Gastrocnemius medialis (tissue), 4 donors: ENCODE results near the gene CPHXL. TPM values are rescaled to one million over a fixed set of nuclear protein-coding genes. Genes with fewer than 3 reads are reported as not detected.

Source experiments
- ATAC-seq, 2 donors: fragments of 150-250 bp; one replicate each; pipeline ENCODE4 v1.9.1; 2016
- DNase-seq, 2 donors: peaks; one replicate each; pipeline ENCODE4 v3.0.0-alpha.2; 2019
- H3K27ac ChIP-seq, 4 donors: fragments of 200-600 bp; sonication (generic); 1 replicate in 1 of 4; 2 replicates in 3 of 4; pipeline ENCODE4 v1.5.1; 2016 to 2018; ENCODE audit warnings: mild to moderate bottlenecking in 2 of 4, moderate library complexity in 1 of 4
- H3K27me3 ChIP-seq, 3 donors: fragments of 200-600 bp; sonication (generic) in 2 of 3; 1 replicate in 1 of 3; 2 replicates in 2 of 3; pipeline versions ENCODE4 v1.5.1 to v1.6.0; 2016 to 2019; ENCODE audit warnings: mild to moderate bottlenecking in 1 of 3, moderate library complexity in 1 of 3
- H3K36me3 ChIP-seq, 2 donors: fragments of 200-600 bp; sonication (generic) in 1 of 2; one replicate each; pipeline ENCODE4 v1.5.1; 2017 to 2018
- H3K4me1 ChIP-seq, 2 donors: fragments of 200-600 bp; sonication (generic) in 1 of 2; one replicate each; pipeline ENCODE4 v1.5.1; 2016 to 2017; ENCODE audit warnings: mild to moderate bottlenecking in 2 of 2
- H3K4me3 ChIP-seq, 4 donors: fragments of 200-600 bp; sonication (generic) in 3 of 4; 1 replicate in 1 of 4; 2 replicates in 3 of 4; pipeline ENCODE4 v1.5.1; 2016 to 2019; ENCODE audit warnings: mild to moderate bottlenecking in 2 of 4
- H3K9me3 ChIP-seq, 3 donors: fragments of 200-600 bp; sonication (generic) in 2 of 3; 1 replicate in 1 of 3; 2 replicates in 2 of 3; pipeline ENCODE4 v1.5.1; 2016 to 2019
- CTCF ChIP-seq, 5 experiments: fragments of 450-650 bp in 3 of 5; fragments of 200-600 bp in 2 of 5; sonication (generic) in 2 of 5; IDR thresholded peaks in 4 of 5; conservative IDR thresholded peaks in 1 of 5; 1 replicate in 4 of 5; 2 replicates in 1 of 5; pipeline ENCODE4 v1.5.1; 2016 to 2019; ENCODE audit warnings: antibody characterized with exemption in 5 of 5, mild to moderate bottlenecking in 3 of 5, moderate library complexity in 3 of 5
- POLR2A ChIP-seq, 2 donors: fragments of 450-650 bp; IDR thresholded peaks; one replicate each; pipeline ENCODE4 v1.6.1; 2017; ENCODE audit warnings: antibody characterized with exemption in 2 of 2, mild to moderate bottlenecking in 2 of 2, moderate library complexity in 2 of 2
- in situ Hi-C, 4 donors: fragments of 200-750 bp; cut with MboI; loops; one replicate each; pipeline versions ENCODE4 v1.15.0 to v1.8.0; 2017; ENCODE audit warnings: low sequenced_read_pairs in 4 of 4
- intact Hi-C: fragments of 100-400 bp; cut with DNase I; formaldehyde crosslinking; loops from one replicate; pipeline ENCODE4 v1.15.1; 2023; ENCODE audit warnings: low total_unique reads
- total RNA-seq, 4 donors: library from RNA; depleted of rRNA; stranded (reverse); fragments of >200 nt; gene quantifications; one replicate each; pipeline versions ENCODE4 v1.1.0 to v1.2.3, GENCODE V29; 2016

Gene CPHXL
- total RNA-seq, 4 donors from 2014 or later: not detected

GRCh38 chr16:75745242-75745641 lies 19.0 kb upstream of the CPHXL start:
- H3K27me3 ChIP-seq: no peaks in the 10 kb centered on the region
- in situ Hi-C loops (no loop called here), intact Hi-C loops (no loop called here)
- no peak overlapping the region for H3K27ac ChIP-seq
- no peak for ATAC-seq
- no peaks in the 10 kb centered on the region for H3K9me3 ChIP-seq
- no peak overlapping the region for H3K4me3 ChIP-seq
- no peaks in the 10 kb centered on the region for H3K4me1 ChIP-seq
- H3K36me3 ChIP-seq: no peaks in the 10 kb centered on the region
- no peak for DNase-seq
- no peak for TF ChIP-seq CTCF (IDR thresholded peaks at IDR 0.05 in 4 of 5, conservative IDR thresholded peaks at IDR 0.05 in 1 of 5)
- no peak for TF ChIP-seq POLR2A (IDR thresholded peaks at IDR 0.05)

DNA sequence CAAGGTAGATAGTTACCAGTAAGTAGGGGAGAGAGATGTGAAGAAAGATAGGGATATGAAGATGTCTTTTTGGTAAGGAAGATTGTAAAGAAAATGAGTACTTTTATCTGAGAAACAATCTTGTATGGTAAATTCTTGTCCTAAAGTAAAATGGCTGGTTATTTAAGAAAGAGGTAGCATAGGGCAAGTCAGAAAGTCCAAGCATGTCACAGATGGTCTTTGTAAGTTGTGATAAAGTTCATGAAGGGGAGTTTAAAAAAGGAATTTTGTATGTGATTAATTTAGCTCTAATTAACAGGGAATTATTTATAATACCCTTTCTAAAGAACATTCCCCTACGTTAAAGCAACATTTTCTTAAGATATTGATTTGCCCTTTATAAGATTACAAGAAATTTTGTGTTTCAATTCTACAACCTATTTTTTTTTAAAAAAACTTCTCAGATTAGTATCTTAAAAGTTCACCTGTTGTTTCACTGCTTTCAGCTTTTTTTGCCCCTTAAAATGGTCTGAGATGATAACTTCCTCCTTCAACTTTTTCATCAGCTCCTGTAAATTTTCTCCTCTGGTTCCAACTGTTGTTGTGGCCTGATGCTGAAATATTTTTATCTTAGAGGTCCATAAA lies 16.2 kb upstream of the CPHXL start:
- no peaks in the 10 kb centered on the region for H3K4me1 ChIP-seq
- TF ChIP-seq POLR2A (IDR thresholded peaks at IDR 0.05): no peak
- no peak for TF ChIP-seq CTCF (IDR thresholded peaks at IDR 0.05 in 4 of 5, conservative IDR thresholded peaks at IDR 0.05 in 1 of 5)
- DNase-seq (no peak), ATAC-seq (no peak)
- H3K36me3 ChIP-seq: no peaks in the 10 kb centered on the region
- no peak overlapping the region for H3K27ac ChIP-seq
- no peaks in the 10 kb centered on the region for H3K27me3 ChIP-seq
- intact Hi-C loops (no loop called here), in situ Hi-C loops (no loop called here)
- no peak overlapping the region for H3K4me3 ChIP-seq
- no peaks in the 10 kb centered on the region for H3K9me3 ChIP-seq

DNA sequence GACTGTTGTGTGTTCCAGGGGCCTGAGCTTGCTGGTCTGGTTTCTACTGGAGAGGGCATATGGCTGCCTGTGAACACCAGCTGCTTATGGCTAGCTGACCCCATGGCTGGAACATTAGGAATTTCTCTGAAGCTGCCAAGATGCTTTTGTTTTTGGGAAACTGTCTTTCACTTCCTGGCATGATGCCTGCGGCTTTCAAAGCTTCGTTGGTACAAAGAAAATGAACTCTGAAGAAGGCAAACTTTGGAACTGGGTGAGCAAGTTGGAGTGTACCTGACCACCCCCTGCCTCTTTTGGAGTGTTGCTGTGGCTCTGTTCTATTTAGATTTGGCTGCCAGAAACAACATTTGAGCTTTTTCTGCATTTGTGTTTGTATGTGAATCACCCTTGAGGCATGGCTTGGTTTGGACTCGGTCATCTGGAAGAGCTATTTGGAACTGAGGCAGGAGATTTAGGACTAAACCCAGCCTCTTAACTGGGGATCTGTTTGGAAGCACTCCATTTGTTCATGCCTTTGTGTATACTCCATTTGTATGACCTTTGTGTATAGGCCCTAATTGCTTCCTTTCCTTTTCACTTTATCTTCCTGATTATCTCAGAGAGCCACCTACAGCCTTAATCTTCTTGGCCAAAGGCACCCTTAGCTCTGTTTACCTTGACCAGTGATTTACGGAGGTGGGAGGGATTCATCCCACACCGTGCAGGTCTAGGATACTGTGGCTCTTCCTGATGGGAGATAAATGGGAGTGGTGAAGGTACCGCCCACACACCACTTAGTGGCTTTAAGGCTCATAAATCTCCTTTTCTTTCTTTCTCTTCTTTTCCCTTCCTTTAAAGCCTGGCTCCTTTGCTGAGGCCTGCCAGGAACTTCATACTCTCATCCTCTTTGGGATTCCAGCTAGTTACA lies 7.3 kb upstream of the CPHXL start:
- ATAC-seq (no peak), DNase-seq (no peak)
- Histone ChIP-seq H3K27me3 (no peaks in the 10 kb centered on the region), H3K9me3 (no peaks in the 10 kb centered on the region), H3K27ac (no peak overlapping the region), H3K4me1 (peaks cover 8 to 12% of the 10 kb centered on the region in 2 donors), H3K4me3 (no peak overlapping the region), H3K36me3 (no peaks in the 10 kb centered on the region)
- in situ Hi-C loops: no loop called here
- TF ChIP-seq CTCF (IDR thresholded peaks at IDR 0.05 in 4 of 5, conservative IDR thresholded peaks at IDR 0.05 in 1 of 5) (no peak), POLR2A (IDR thresholded peaks at IDR 0.05) (no peak)
- intact Hi-C loops: no loop called here

DNA sequence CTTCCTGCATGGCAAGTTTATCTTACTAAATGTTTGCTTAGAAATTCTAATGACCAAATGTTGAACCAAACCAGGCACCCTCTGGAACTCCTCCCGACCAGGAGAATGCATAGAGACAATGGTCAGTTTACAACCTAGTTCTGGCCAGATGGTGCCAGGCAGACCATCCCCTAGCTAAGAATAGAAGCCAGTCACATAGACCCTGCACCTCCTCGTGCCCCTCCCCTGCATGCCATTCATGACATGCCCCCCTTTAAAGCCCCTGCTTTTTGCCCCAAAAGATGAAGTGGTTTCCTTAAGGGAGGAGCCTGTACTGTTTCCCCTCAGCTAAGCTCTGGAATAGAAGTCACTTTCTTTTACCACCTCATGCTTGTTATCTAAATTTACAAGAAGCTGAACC lies 6.6 kb upstream of the CPHXL start:
- intact Hi-C loops: no loop called here
- Histone ChIP-seq H3K27me3 (no peaks in the 10 kb centered on the region), H3K36me3 (no peaks in the 10 kb centered on the region), H3K4me3 (no peak overlapping the region), H3K27ac (no peak overlapping the region), H3K4me1 (peaks cover 8 to 12% of the 10 kb centered on the region in 2 donors), H3K9me3 (no peaks in the 10 kb centered on the region)
- DNase-seq (no peak), ATAC-seq (no peak)
- TF ChIP-seq CTCF (IDR thresholded peaks at IDR 0.05 in 4 of 5, conservative IDR thresholded peaks at IDR 0.05 in 1 of 5) (no peak), POLR2A (IDR thresholded peaks at IDR 0.05) (no peak)
- in situ Hi-C loops: no loop called here
